HG02642 (cell line): ENCODE results near the gene DROSHA.
"Not testable (repeated sequence)": the region's sequence is repeated elsewhere in the genome, so short reads cannot be mapped to it uniquely, and the experiment has no call there.

Source experiments
- ATAC-seq: cut with Tn5 transposase; IDR thresholded peaks from one replicate; pipeline ENCODE4 v1.9.1; 2021; ENCODE audit warnings: mild to moderate bottlenecking; ENCODE audit not compliant: unreplicated experiment, poor library complexity

The DROSHA gene

GRCh38 chr5:31427724-31428309 lies 104.1 kb downstream of the DROSHA start:
- ATAC-seq = no peak

GRCh38 chr5:31427013-31427723 lies 104.7 kb downstream of the DROSHA start:
- ATAC-seq = no peak

- no peak for ATAC-seq
Observed at GRCh38 chr5:31421806-31422586, 109.9 kb downstream of the DROSHA start.

GRCh38 chr5:31417512-31417911 lies 114.4 kb downstream of the DROSHA start:
- ATAC-seq = no peak

- no peak for ATAC-seq
Observed at GRCh38 chr5:31416547-31416946, 115.3 kb downstream of the DROSHA start.

GRCh38 chr5:31415960-31416359 lies 115.9 kb downstream of the DROSHA start:
- no peak for ATAC-seq

- ATAC-seq = no peak
Observed at GRCh38 chr5:31415009-31415923, 116.6 kb downstream of the DROSHA start.

- ATAC-seq = no peak
Observed at GRCh38 chr5:31413030-31413812, 118.7 kb downstream of the DROSHA start.

- no peak for ATAC-seq
Observed at GRCh38 chr5:31412324-31412723, 119.6 kb downstream of the DROSHA start.

GRCh38 chr5:31410089-31410488 lies 121.8 kb downstream of the DROSHA start:
- no peak for ATAC-seq

GRCh38 chr5:31408814-31409213 lies 123.1 kb downstream of the DROSHA start:
- no peak for ATAC-seq

GRCh38 chr5:31407921-31408693 lies 123.8 kb downstream of the DROSHA start:
- no peak for ATAC-seq

- ATAC-seq = no peak
Observed at GRCh38 chr5:31404325-31404724, 127.6 kb downstream of the DROSHA start.

- no peak for ATAC-seq
Observed at GRCh38 chr5:31401691-31402090, 130.2 kb downstream of the DROSHA start.

GRCh38 chr5:31397926-31398557 lies 133.9 kb downstream of the DROSHA start:
- no peak for ATAC-seq

GRCh38 chr5:31396611-31397295 lies 135.1 kb downstream of the DROSHA start:
- no peak for ATAC-seq

- not testable (repeated sequence) for ATAC-seq
Observed at GRCh38 chr5:31395450-31396045, 136.3 kb downstream of the DROSHA start.
